HG03108 (cell line): ENCODE data around the gene TNFAIP1.

Source experiments
- ATAC-seq: cut with Tn5 transposase; IDR thresholded peaks from one replicate; pipeline ENCODE4 v1.9.1; 2021; ENCODE audit warnings: moderate library complexity; ENCODE audit not compliant: unreplicated experiment

The TNFAIP1 gene

DNA sequence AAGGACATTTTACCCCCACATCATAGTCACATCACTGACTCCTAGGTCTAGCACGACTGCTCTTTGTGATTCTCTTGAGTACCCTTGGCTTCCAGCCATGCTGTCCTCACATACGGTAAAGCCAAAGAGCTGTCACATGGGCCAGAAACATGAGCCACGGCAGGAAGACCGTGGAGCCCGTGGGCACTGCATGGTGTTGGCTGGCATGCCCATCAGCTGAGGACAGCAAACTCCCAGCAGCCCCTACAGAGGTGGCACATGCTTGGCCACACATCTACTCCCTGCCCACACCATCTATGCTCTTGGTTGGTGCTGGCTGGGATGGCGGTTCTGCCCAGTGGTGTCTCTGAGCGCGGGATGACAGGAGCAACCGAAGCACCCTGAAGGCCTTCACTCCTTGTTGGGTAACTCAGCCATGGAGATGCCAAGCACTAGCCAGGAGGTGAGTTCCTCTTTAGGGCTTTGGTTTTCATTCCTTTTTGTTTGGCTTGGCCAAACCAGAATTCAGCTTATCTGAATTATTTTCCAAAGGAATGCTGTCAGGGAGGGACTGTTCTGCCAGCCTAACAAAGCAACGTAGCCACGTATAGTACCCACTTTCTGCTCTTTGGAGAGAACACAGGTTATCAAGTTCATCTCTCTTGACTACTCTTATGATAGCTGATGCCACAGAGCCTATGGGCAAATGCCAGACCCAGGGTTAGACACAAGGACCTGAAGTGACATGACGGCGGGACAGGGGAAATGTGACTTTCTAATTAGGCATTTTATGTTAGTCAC lies 10.0 kb downstream of the TNFAIP1 start:
- ATAC-seq, result no peak

DNA sequence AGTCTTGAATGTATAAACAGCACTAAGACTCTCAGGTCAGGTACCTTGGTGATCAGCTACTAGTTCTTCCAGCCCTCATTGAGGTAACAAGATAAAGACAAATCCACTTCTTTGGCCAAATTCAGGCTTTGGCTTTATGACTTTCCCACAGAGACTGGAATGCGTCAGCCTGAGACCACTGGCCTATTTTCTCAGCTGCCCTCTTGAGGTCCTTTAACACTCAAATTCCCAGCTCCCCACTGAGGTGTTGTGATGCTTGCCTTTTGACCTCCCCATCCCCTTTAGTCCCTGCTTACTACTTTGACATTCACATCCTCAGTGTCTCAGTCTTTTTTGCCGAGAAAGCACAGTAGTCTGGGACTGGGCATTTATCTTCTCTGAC lies 10.6 kb downstream of the TNFAIP1 start:
- no peak for ATAC-seq

DNA sequence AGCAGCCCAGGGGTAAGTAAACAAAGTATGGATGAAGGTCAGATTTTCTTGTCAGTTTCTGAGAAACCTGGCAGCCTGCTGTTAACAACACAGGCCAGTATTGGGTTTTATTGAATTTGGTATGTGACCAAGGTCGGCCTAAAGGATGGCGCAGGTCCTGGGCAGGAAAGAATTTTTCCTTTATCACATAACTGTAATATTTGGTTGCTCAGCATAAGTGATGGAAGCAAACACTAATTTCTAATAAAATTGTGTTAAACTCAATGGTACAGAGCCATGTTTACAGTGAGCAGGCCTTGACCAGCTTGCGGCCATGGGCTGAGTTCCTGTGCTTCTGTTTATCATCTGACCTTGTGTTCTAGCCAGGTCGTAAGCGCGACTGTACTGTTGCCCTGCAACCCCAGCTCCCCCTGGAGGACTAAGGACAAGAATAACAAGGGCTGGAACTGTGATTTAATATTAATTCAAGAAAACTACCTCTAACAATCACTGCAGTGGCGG lies 11.2 kb downstream of the TNFAIP1 start:
- ATAC-seq, result no peak

DNA sequence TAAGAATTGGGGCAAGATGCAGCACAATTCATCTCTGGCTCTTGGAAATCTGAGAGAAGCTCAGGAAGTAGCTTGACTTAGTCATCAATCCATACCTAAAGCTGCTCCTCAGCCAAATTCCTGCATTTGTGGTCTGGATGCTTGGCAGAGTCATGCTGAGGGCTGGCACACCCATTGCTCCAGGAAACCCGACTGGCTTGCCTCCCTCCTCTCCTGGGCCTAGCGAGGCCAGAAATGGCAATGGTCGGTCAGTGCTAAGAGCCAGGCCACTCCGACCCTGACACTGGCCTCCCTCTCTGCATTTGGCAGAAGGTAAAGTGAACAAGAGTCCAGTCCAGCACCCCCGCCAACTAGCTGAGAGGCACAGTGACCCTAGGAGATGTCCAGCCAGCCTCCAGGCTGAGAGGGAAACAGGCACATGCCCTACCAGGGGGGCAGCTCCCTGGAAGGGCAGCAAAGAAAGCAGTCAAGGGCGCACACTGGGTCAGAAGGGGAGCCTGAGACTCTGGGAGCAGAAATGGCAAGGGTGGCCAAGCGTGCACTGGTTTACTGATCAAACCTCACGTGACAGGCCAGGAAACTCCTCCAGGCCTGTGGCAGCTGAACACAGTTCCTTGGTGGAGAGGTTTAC lies 11.8 kb downstream of the TNFAIP1 start:
- ATAC-seq, result no peak

DNA sequence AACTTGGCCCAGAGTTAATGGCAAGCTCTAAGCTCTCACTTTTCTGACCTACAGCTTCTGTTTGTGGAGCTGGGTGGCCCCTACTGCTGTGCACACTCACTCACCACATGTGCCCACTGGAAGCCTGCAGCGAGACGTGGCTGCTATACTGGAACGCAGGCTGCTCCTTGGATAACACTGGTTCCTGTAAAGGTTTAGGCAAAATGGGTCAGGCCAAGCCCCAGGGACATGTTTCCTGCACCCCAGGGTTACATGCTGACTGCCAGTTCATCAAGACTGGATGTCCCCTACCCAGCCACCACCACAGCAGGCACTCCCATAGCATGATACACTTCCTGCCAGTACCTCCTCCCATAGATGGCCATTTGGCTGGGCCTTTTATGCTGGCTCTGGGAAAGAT lies 13.4 kb downstream of the TNFAIP1 start:
- no peak for ATAC-seq

DNA sequence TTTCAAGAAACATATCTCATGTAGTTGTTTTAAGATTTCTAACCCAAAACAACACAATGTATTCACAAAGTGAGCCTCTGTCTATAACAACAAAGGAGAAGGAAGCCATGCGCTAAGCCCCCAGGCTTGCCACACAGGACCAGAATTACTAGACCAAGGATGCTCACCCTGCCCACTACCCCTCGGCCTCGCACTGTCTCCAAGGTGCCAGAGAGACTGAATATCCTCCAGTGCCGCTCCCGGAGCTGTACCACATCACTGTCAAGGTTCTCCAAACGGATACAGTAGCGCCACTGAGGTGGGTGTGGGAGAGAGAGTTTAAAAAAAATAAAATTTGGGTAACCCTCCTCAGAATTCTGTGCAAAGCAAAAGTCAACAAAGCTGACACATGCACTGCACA lies 14.7 kb downstream of the TNFAIP1 start:
- no peak for ATAC-seq

DNA sequence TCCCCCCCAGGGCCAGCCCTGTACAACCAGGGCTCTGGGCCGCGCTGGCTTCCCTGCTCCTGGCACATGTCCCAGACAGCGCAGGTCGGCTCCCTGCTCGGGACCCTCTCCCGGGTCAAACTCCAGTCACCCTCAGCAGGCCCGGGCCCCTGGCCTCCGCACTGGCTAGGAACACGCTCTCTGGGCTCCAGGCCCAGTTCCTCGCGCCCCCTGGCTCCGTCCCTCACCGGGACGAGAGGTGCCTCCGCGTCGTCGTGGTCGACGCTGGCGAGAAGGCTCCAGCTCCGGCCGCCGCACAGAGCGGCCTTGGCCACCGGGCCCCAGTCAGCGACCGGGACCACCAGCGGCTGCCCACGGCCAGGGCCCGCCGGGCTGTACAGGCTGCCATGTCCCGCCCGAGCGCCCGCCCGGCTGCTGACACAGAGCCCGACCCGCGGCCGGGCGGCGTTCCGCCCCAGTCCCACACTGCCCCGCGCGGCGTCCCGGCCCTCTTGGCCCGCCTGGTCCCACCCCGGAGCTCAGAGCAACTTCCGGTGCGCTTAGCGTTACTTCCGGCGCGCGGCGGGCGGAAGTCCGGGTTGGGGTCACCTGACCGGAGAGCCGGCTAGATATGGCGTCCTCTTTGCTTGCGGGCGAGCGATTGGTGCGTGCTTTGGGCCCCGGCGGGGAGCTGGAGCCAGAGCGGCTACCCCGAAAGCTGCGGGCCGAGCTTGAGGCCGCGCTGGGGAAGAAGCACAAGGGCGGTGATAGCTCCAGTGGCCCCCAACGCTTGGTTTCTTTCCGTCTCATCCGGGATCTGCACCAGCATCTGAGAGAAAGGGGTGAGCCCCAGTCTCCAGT lies 21.7 kb downstream of the TNFAIP1 start, which contains the start of gene POLDIP2:
Gene POLDIP2, minus strand, starts transcription at position 467 of the 840 bp plus-strand sequence. Its CDS starts 79 bp downstream, at position 388.
- ATAC-seq, result peak; percentile 95

DNA sequence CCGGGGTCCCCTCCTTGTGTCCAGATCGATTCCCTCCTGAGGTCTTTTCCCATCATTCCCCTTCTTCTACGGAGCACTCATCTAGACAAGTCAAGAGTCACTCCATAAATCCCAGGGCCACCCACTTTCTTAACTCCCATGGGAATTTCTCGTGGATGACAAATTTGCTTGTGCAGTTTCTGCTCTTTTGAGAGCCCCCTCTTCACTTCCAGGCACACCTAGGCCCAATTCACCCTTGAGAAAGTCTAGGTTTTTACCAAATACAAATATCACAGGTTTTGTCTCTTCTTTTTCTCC lies 22.3 kb downstream of the TNFAIP1 start:
- no peak for ATAC-seq

DNA sequence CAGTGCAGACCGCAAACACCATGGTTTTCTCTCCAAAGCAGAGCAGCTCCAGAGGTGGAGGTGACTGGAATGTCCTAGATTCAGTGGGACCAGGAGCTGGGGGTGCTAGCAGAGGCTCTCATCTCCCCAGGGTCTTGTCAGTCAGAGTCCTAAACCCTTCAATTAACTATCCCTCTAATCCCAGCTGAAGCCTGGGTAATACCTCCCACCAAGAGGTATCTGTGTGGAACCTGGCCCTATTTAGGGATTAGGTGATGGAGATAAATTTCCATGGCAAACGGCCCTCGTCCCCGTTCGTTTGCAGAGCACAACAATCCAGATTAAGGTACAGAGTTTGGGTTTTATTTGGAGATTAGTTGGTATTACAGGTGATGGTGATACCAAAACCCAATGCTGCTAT lies 27.6 kb downstream of the TNFAIP1 start:
- no peak for ATAC-seq

DNA sequence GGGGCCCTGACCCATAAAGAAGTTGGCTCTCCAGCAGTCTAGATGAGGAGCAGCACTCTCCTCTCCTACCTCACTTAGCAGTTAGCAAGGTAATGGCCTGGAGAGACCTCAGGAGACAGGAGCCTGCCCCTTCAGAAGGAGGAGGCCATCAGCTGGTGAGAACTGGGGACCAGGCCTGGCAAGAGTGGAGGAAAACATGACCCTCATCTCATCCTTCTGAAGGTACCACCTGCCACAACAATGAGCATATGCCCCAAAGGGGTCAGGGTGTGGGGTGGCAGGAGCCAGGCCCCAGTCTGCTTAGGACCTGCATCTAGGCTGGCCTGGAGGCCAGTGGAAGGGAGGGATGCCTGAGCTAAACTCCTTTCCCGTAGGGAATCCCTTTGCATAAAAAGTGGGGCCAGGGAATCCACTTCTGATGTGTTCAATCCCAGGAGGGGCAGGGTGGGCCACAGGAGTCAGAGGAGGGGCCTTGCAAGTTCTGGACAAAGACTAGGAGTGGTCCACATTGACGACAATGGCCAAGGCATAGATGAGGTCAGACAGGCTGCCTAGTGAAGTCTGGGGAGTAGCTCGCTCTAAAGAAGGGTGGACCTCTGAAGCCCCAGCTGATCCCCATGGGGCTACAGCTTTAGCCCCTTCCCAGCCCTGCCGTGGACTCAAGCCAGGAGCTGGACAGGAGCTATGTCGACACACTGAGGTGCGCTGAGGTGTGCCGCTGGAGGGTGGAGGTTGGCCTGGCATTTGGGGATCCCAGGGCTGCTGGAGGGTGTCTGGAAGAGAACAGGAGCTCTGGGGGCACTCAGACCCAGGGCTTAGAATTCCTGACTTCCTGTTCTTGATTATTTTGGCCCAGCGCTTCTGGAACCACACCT lies 28.5 kb downstream of the TNFAIP1 start:
- no peak for ATAC-seq

DNA sequence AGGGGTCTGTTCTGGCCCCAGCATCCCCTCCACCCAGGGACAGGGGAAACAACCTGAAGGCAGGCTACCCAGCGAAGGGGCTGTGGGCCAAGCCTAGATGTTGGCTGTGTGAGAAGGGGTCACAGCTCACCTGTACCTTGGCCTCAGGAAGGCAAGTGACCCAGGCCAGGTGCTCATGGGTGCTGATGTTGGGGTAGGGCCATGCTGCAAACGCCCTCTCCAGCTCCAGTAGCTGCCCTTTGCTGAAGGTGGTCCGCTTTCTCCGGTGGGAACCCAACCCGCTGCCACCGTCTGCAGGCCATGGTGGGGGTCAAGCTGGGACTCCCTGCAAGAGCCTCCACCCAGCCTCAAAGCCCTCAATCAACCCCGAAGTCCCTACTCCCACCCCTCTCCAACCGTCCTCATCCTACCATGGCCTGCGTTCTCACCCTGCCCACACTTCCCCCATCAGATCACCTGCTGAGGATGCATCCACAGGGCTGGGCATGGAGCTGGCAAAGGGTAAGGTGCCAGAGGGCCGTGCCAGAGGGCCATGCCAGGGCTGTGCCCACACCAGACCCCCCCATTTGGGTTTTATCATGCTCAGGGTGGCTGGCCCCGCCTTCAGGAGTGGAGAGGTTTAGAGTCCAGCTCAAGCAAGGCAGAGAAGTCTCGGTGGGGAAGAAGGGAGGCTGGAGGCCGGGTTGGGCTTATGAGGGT lies 29.3 kb downstream of the TNFAIP1 start, which contains the start of gene SEBOX:
Gene SEBOX, minus strand, starts transcription at position 535 of the 699 bp plus-strand sequence. Its CDS starts 48 bp downstream, at position 487.
- no peak for ATAC-seq

DNA sequence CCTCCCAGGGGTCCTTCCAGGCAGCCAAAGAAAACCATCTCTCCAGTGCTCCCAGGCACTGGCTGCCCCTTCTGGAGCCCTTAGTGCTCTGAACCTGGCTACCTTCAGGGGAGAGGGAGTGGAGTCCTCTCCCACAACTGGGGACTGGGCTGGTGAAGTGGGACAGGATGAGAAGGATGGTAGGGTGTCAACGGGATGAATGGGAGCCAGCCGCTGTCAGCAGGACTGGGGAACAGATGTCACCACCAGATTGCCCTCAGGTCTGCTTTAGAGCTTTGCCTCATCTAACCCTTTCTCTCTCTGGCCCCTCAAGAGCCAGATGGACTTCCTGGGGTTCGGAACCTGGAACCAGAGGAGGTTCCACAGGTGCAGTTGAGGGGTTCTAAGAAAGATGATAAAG lies 29.9 kb downstream of the TNFAIP1 start:
- ATAC-seq, result no peak

DNA sequence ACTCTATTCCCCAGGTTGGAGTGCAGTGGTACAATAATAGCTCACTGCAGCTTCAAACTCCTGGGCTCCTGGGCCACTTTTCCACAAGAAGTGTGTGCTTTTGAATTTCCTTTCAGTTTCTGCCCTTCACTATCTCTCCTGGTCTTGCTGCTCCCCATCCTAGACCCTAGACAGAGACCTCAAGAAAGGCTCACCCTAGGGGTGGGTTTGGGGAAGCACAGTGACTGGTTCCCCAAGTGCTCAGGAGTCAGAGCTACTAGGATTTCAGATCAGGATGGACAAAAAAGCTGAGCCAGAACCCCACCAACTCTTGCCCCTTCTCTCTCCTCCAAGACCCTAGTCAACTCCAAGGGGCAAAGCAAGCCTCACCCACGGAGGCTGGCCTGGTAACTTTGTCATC lies 31.0 kb downstream of the TNFAIP1 start:
- no peak for ATAC-seq

DNA sequence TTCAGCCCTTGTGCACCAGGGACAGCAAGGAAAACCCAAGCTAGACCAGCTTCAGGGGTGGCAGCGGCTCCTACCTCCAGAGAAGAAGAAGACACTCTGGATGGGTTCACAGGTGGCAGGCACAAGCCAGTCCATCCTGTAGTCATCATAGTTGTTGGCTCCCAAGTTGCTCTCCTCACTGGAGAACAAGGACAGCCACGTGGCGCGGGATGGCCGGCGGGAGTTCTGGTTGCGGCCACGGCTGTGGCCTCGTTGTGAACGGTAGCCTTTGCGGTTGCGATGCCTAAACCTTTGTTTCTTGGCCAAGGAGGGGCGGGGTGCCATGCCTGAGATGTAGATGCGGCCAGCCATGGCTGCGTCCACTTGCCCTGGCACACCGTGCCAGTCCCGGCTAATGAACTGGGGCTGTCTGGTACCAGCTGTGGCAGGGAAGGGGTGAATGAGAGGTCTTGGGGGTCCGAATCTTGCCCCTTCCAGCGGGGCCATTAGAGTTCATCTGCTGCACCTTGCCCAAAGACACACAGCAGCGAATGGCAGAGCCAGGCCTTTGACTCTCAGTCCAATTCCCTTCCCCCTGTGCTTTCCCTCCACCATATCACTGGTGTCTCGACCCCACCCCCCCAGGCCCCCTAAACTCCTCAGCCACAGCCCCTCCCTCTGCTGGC lies 32.2 kb downstream of the TNFAIP1 start:
- no peak for ATAC-seq

DNA sequence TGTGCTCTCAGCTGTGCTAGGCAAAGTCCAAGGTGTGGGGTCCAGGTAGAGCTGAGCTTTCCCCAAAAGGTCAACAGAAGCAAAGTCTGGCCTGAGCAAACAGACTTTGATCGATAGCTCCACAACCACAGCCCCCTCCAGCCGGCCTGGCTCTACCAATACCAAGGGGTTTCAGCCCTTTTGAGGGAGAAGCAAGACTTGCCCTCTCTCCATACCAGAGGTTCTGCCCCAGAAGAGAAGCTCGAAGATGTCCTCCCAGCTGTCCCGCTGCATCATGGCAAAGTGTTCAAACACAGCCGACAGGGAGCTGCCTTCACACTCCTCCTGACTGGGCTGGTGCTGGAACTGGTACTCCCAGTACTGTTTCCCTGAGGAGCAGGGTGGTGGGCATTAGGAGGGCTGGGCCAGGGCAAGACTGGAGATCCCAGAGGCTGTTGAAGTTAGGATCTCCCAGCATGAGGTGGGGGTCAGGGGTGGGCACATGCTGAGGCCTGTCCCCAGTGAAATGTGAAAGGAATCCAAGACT lies 32.8 kb downstream of the TNFAIP1 start:
- ATAC-seq, result no peak

DNA sequence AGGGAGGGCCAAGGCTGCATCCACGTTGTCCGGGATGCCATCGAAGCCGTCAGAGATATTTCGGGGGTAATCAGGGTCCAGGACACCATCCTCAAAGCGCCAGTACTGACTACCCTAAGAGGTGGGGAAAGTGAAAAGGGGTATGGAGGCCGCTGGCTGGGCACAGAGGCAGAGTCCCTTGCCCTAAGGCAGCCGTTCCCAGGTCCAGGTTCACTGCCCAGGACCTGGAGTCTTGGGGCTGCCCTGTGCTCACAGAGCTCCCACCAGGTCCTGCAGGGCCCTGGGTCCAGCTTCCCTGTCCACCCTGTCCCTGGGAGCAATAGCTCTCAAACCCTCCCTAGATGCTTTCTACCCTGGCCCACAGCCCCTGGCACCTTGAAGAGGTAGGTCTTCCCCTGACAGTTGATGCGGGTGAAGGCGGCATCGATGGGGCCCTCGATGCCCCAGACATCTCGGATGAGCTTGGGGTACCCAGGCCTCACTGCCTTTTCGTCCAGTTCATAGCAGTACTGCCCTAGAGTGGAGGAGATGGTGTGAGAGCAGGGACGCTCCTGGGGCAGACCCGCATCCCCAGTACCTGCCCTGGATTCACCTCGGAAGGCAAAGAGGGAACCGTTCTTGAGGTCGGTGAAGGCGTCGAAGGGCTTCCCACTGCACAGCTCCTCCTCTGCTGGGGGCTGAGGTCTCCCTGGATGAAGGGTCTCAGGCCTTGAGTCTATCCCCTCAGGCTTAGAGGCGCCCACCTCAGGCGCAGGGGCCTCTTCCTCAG lies 33.5 kb downstream of the TNFAIP1 start:
- ATAC-seq, result no peak

DNA sequence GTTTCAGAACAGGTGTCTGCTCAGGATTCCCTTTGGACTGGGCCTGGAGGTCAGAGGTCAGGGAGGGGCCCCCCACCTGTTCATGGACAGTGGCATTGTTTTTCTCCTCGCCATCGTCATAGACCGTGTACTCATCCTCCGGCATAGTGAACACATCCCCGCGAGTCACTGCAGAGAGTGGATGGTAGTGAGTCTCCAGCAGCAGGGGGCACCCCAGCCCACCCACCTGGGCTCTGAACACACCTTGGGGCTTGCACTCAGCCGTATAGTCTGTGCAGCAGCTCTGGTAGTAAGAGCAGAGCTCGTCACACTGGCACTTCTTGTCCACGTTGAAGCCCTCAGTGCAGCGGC lies 34.1 kb downstream of the TNFAIP1 start:
- ATAC-seq, result no peak

DNA sequence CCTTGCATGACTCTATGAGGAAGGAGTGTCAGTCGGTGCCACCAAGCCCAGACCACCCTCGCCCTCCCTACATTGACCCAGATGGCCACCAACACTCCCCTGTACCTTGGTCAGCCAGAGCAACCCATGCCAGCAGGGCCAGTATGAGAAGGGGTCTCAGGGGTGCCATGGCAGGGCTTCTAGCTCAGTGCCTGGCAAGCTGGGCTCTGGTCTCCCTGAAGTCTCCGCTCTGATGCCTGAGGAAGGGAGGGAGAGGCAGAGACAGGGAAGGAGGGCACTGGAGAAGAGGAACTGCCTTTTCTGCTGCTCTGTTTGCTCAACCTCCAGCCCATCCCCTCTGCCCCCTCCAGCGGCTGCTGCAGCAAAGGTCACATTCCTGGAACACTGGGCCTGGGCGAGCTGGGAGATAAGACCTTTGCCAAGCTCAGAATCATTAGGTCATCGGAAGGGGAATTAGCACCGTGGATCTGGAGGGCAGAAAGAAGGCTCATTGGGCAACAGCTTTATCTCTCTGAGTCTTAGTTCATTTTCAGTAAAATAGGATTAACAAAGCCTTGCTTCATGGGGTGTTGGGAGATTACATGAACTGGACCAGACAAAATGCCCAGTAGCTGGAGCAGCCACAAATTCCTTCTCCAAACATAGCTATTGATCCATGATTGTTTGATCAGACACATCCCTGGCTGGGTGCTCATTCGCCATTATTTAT lies 34.6 kb downstream of the TNFAIP1 start, which contains the start of gene VTN:
Gene VTN, minus strand, starts transcription at position 273 of the 709 bp plus-strand sequence. Its CDS starts 104 bp downstream, at position 169.
- no peak for ATAC-seq
